GM19023 (cell line): ENCODE data around the gene ARFIP1.
"Not testable (repeated sequence)": the region's sequence is repeated elsewhere in the genome, so short reads cannot be mapped to it uniquely, and the experiment has no call there.

Source experiments
- ATAC-seq: cut with Tn5 transposase; IDR thresholded peaks from one replicate; pipeline ENCODE4 v1.9.1; 2021; ENCODE audit warnings: mild to moderate bottlenecking, moderate library complexity; ENCODE audit not compliant: unreplicated experiment

Gene ARFIP1

DNA sequence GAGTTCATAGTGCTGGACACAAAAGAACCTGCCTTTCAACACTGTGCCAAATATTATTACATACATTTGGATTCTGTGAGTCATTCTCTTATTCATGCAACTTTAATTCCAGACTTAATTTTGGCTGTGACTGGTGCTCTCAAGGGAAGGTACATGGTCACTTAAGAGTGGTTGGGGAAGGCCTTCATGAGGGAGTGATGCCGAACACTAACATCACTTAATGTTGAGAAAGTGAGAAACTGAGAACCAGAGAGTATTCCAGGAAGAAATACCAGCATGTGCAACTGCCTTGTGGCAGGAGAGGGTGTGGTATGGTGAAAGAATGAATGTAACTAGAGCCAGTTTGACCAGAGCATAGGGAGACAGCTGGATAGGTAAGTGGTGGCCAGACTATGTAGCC is 114.9 kb downstream of the ARFIP1 start:
- ATAC-seq, result no peak

DNA sequence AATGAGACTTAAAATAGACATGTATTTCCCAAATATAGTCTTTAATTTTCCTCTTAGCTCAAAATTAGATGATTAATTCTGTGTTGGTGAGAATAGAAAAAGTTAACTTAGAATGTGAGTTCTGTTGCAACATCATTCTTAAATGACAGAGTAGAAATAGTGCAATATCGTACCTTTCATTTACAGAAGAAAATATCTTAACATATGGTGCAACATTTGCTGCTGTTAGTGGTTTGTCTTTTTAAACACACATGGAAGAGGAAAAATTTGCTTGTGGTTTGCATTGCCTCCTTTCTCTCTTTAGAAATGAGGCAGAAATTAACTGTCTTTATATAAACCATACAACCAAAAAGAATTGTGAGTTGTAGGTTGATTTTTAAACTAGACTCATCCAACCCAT is 117.1 kb downstream of the ARFIP1 start:
- no peak for ATAC-seq

DNA sequence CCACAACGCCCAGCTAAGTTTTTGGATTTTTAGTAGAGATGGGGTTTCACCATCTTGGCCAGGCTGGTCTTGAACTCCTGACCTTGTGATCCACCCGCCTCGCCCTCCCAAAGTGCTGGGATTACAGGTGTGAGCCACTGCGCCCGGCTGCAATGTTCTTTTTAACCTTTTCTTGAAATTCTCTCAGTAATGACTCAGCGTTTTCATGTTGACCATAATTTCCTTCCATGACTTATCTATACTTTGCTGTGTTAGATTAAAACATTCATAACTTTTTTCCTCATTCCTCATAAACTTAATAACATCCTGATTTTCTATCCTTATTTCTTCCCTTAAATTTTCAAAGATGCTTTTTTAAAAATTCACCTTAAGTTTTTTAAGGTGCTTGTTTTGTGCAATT is 118.4 kb downstream of the ARFIP1 start:
- not testable (repeated sequence) for ATAC-seq

DNA sequence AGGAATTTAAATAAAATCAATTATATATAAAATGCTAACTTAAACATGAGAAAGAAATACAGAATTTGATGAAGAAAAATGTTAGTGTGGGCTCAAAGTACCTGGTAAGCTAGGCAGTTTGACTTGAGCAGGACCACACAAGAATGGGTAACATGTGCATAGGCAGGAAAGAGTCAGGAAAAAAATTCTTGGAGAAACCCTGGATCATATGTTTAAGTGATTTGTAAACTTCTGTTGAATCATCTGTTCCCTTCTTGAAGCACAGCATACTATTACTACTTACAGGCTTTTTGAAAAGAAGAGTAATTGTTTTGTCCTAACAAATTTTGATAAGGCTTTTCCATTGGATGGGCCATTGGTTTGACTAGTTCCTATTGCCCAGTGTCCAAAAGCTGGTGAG is 118.9 kb downstream of the ARFIP1 start:
- no peak for ATAC-seq

DNA sequence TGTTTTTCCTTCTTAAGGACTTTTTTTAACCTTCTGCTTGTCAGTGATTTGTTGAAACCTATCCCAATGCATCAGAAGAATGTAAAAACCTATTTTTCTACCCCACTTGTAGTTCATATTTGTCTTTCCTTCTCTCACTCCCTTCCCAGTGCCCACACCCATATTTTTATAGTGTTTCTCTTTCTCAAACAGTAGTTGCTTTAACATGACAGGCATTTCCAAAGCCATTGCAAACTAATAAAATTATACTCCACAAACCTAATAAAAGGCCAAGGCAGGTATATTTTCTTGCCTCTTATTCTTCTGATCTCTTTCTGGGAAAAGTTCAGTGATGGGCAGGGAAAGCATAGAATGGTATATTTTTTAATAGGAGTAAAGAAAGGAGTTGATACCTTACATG is 120.6 kb downstream of the ARFIP1 start:
- no peak for ATAC-seq

DNA sequence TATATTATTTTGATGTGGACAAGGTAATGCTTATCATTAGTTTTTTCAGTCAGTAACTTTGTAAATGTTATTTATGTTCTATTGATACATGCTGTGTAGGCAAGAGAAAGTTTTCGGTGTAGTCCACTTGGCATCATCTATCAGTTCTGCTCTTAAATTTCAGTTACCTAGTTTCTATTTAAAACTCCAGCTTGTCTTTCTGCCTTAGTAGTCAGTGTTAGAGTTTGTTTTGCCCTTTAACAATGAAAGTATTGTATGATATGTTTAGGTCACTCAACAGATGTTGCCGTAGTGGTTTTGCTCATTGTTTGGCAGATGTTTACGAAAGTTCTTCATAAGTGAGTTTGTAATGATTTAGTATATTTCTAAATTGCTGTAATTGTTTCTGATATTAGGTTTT is 121.5 kb downstream of the ARFIP1 start:
- ATAC-seq, result no peak

GRCh38 chr4:152903658-152904057 is 123.9 kb downstream of the ARFIP1 start:
- ATAC-seq, result no peak

- no peak for ATAC-seq
These were observed 130.1 kb downstream of the ARFIP1 start for GRCh38 chr4:152909901-152910300.

GRCh38 chr4:152910521-152910920 is 130.8 kb downstream of the ARFIP1 start:
- no peak for ATAC-seq

GRCh38 chr4:152917543-152918395 is 138.0 kb downstream of the ARFIP1 start:
- no peak for ATAC-seq

- ATAC-seq, result no peak
These were observed 140.1 kb downstream of the ARFIP1 start for GRCh38 chr4:152919826-152920225.

- ATAC-seq, result no peak
These were observed 141.0 kb downstream of the ARFIP1 start for GRCh38 chr4:152920768-152921167.

DNA sequence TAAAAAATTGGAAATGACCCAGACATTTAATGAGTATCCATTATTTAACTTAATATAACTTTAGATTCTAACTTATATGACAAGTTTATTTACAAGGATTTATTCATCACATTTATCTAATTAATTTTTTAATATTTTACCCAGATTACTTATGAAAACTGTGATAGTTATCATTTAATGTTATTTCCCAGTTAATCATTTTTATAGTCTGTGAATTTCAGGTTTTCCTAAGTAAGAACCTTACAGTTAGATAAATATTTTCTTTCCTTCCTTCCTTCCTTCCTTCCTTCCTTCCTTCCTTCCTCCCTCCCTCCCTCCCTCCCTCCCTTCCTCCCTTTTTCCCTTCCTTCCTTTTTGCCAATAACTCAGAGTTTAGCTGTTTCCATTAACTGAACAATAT is 141.5 kb downstream of the ARFIP1 start:
- no peak for ATAC-seq

- no peak for ATAC-seq
These were observed 146.1 kb downstream of the ARFIP1 start for GRCh38 chr4:152925851-152926250.

DNA sequence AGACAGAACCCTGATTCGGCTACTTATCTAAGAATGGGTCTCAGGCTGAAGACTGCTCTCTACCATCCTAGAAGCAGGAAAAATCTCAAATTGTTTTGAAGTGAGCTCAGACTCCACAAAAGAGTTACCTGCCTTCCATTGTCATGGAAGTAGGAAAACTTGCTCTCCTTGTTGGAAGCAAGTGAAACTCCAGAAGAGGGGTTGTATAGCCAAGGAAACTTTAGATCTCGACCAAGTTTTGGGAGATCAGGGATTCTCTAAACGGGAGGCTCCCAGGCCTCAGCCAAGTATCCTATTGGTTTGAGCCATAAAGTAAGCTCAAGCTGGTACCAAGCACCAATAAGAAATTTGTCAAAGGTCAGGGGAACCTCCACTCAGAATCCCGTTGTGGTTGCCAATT is 147.2 kb downstream of the ARFIP1 start:
- ATAC-seq, result no peak

DNA sequence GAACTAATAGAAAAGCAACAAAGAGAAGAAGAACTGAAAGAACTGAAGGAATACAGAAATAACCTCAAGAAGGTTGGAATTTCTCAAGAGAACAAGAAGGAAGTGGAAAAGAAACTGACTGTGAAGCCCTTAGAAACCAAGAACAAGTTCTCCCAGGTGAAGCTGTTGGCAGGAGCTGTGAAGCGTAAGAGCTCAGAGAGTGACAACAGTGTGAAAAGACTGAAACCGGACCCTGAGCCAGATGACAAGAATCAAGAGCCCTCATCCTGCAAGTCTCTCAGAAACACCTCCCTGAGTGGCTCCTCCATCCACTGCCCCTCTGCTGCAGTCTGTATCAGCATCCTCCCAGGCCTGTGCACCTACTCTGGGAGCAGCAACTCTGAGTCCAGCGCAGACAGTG is 148.0 kb downstream of the ARFIP1 start:
- ATAC-seq, result no peak

GRCh38 chr4:152928286-152928685 is 148.5 kb downstream of the ARFIP1 start:
- ATAC-seq, result no peak

DNA sequence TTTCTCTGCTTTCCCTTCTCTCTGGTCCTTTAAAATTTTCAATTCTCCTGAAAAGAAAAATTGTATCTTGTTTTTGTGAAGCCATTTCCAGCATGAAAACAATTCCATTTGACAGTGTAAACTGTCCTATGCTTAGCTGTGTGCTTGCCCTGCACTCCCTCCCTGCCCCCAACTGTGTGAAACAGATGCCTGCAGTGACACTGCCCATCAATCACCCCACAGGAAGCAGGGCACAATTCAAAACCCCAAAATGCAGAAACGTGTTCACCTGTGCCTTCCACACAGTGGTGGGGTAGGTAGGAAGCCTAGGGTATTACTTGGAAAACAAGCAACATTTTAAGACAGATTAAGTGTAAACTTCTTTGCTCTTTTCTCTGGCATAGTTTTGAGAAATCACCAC is 150.1 kb downstream of the ARFIP1 start:
- no peak for ATAC-seq

GRCh38 chr4:152935143-152935542 is 155.4 kb downstream of the ARFIP1 start:
- no peak for ATAC-seq

- no peak for ATAC-seq
These were observed 156.1 kb downstream of the ARFIP1 start, which contains the start of gene FHDC1 for GRCh38 chr4:152935631-152936445. Gene FHDC1, plus strand, starts transcription at chr4:152936323. Its CDS starts 6,735 bp downstream, at chr4:152943058.

GRCh38 chr4:152936446-152937335 is 156.9 kb downstream of the ARFIP1 start:
- no peak for ATAC-seq
